DND-41 (cell line): ENCODE results near the gene IQGAP3.

Experiments used
- CTCF ChIP-seq: IDR thresholded peaks from 2 replicates; pipeline ENCODE4 v1.5.1; 2012; ENCODE audit warnings: borderline replicate concordance, low read length, moderate library complexity, mild to moderate bottlenecking; ENCODE audit not compliant: poor library complexity, severe bottlenecking; ENCODE audit errors: extremely low read depth
- EZH2 ChIP-seq: IDR thresholded peaks from 3 replicates; pipeline ENCODE4 v1.6.1; 2012; ENCODE audit warnings: borderline replicate concordance, low read depth, mild to moderate bottlenecking, moderate library complexity, low read length, inconsistent platforms; ENCODE audit not compliant: severe bottlenecking

GRCh38 chr1:156497078-156497742, 75.2 kb downstream of the IQGAP3 start:
- TF ChIP-seq CTCF = no peak
- no peak for TF ChIP-seq EZH2
